ENCODE results near the gene STRN4. TPM values are rescaled to one million over a fixed set of nuclear protein-coding genes. Genes with fewer than 3 reads are reported as not detected.

Gene STRN4
- polyA plus RNA-seq, 4 donors: 78.5 to 94.7 (median 81.2) TPM

GRCh38 chr19:46678110-46678732 lies 68.0 kb downstream of the STRN4 start:
- no peak for DNase-seq (ENCODE audit: low read depth in 4 of 4, low spot score in 3 of 4)

DNA sequence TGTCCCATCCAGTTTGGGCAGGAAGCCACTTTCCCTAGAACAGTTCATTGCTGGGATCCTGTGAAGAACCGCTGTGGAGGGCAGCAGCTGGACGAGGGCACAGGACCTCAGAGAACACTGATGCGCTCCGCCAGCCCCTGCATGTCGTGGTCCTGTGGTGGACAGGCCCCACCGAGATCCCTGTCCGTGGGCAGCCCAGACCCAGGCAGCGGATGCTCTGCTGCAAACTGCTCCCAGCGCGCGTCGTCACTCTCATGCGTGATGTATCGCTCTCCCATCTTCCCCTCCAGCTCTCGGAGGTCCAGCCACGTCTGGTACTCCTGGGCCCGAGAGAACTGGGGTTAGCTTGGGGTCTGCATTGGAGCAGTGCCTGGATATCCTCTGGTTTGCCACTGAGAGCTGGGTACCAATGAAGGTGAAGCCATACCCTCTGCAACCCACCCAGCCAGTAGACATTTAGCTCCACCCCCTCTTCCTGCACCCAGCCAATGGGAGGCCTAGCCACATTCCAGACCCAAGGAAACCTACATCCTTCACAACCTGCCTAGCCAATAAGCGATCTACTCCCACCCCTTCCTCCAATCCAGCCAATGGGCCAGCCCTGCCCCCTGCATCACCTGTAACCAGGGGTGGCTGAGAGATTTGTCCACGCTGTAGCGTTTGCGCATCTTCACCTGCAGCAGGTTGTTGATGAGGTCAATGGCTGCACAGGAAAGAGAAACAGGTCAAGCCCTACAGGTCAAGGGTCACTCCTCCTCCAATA lies 71.7 kb downstream of the STRN4 start:
- DNase-seq (ENCODE audit: low read depth in 4 of 4, low spot score in 3 of 4): no peak

DNA sequence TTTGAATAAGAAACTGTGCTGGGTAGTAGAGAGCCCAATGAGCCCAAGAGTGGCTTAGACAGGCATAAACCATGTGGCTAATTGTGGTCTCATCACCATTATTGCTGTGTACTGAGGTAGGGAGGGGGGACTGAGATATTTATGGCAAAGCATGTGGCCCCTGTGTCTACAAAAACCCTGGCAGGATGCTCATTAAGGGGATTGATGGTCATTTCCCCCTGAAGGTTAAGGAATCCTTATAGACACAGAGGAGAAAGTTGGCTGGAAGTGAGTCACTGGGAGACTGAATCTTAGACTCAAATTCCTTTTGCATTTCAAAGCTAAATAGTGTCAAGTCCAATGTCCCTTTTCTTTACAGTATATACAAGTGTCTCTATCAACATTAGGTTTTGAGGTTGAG lies 75.4 kb downstream of the STRN4 start:
- no peak for DNase-seq (ENCODE audit: low read depth in 4 of 4, low spot score in 3 of 4)

Other genes with a start within 250 kb of the STRN4 start
- gene CALM3, start 145.1 kb downstream of the STRN4 start, polyA plus RNA-seq (ENCODE audit: insufficient read length in 4 of 4): 100 to 1,000 TPM; 436 to 442 (median 441) TPM
- gene PTGIR, start 121.4 kb downstream of the STRN4 start, polyA plus RNA-seq (ENCODE audit: insufficient read length in 4 of 4): 1 to 10 TPM; 1.5 to 2.6 (median 2.3) TPM
- gene GNG8, start 110.2 kb downstream of the STRN4 start, polyA plus RNA-seq (ENCODE audit: insufficient read length in 4 of 4): 1 to 10 TPM; 2.4 to 4.7 (median 2.7) TPM
- 10 to 100 TPM; 24.2 to 29.1 (median 27.5) TPM for gene DACT3, start 85.3 kb downstream of the STRN4 start, polyA plus RNA-seq (ENCODE audit: insufficient read length in 4 of 4)
- 10 to 100 TPM; 28.6 to 41.1 (median 39.6) TPM for gene PRKD2, start 29.3 kb downstream of the STRN4 start, polyA plus RNA-seq (ENCODE audit: insufficient read length in 4 of 4)
- 10 to 100 TPM; 18.0 to 22.3 (median 21.5) TPM for gene FKRP, start 393 bp downstream of the STRN4 start, polyA plus RNA-seq (ENCODE audit: insufficient read length in 4 of 4)
- gene SLC1A5, start 42.1 kb upstream of the STRN4 start, polyA plus RNA-seq (ENCODE audit: insufficient read length in 4 of 4): 10 to 100 TPM; 37.8 to 54.3 (median 41.2) TPM
- 100 to 1,000 TPM in 1 of 4 donors, 10 to 100 TPM in 3; 81.9 to 109 (median 92.9) TPM for gene AP2S1, start 104.4 kb upstream of the STRN4 start, polyA plus RNA-seq (ENCODE audit: insufficient read length in 4 of 4)
- 10 to 100 TPM; 48.4 to 54.5 (median 48.7) TPM for gene ARHGAP35, start 114.5 kb upstream of the STRN4 start, polyA plus RNA-seq (ENCODE audit: insufficient read length in 4 of 4)

Data from right renal pelvis (tissue), 4 donors.